Heart left ventricle (tissue), 16 donors: Measurements from ENCODE around the gene PRDM7. TPM values are rescaled to one million over a fixed set of nuclear protein-coding genes. Genes with fewer than 3 reads are reported as not detected.
A peak's percentile ranks its signal among the peaks of the same experiment; 100 is the strongest.

Source experiments
- ATAC-seq, 4 donors: fragments of 200-7000 bp; cut with Tn5 transposase; one replicate each; pipeline ENCODE4 v1.9.1; 2020 to 2022; ENCODE audit warnings: moderate library complexity in 4 of 4, mild to moderate bottlenecking in 3 of 4, moderate number of reproducible peaks in 1 of 4
- DNase-seq, 5 donors: peaks; one replicate each; pipeline ENCODE4 v3.0.0-alpha.2; 2020
- H3K27ac ChIP-seq, 12 donors: fragments of 200-600 bp; sonication (generic) in 4 of 12; one replicate each; pipeline versions ENCODE4 v1.5.0 to v1.8.0; 2016 to 2022; ENCODE audit warnings: mild to moderate bottlenecking in 2 of 12
- H3K27me3 ChIP-seq, 9 donors: fragments of 200-600 bp; sonication (generic) in 2 of 9; one replicate each; pipeline versions ENCODE4 v1.5.1 to v1.8.0; 2016 to 2022; ENCODE audit warnings: mild to moderate bottlenecking in 3 of 9
- H3K36me3 ChIP-seq, 9 donors: fragments of 200-600 bp; sonication (generic) in 2 of 9; one replicate each; pipeline versions ENCODE4 v1.5.0 to v1.8.0; 2018 to 2022; ENCODE audit warnings: mild to moderate bottlenecking in 2 of 9
- H3K4me1 ChIP-seq, 12 donors: fragments of 200-600 bp; sonication (generic) in 4 of 12; one replicate each; pipeline versions ENCODE4 v1.5.0 to v1.8.0; 2016 to 2022; ENCODE audit warnings: mild to moderate bottlenecking in 3 of 12
- H3K4me3 ChIP-seq, 12 donors: fragments of 200-600 bp; sonication (generic) in 4 of 12; one replicate each; pipeline versions ENCODE4 v1.5.0 to v1.8.0; 2017 to 2022; ENCODE audit warnings: mild to moderate bottlenecking in 9 of 12, moderate library complexity in 4 of 12
- H3K9me3 ChIP-seq, 12 donors: fragments of 200-600 bp; sonication (generic) in 4 of 12; one replicate each; pipeline versions ENCODE4 v1.5.0 to v1.8.0; 2016 to 2022; ENCODE audit warnings: mild to moderate bottlenecking in 1 of 12
- CTCF ChIP-seq, 12 donors: fragments of 200-600 bp; sonication (generic) in 4 of 12; IDR thresholded peaks; one replicate each; pipeline versions ENCODE4 v1.5.0 to v1.8.0; 2018 to 2022; ENCODE audit warnings: antibody characterized with exemption in 12 of 12, mild to moderate bottlenecking in 5 of 12
- POLR2A ChIP-seq, 2 donors: fragments of 450-650 bp; IDR thresholded peaks; one replicate each; pipeline ENCODE4 v1.6.1; 2017; ENCODE audit warnings: antibody characterized with exemption in 2 of 2, mild to moderate bottlenecking in 2 of 2, moderate library complexity in 2 of 2
- WGBS, 4 donors: extraction: QIAGEN DNeasy Blood & Tissue Kit in 2 of 4; methylation state at CpG; one replicate each; pipeline versions ENCODE4 v1.1.5 to v1.1.7; 2013 to 2018; 5-methylcytosine and 5-hydroxymethylcytosine counted together
- intact Hi-C, 10 donors: fragments of 100-400 bp; cut with DNase I; formaldehyde crosslinking; loops; one replicate each; pipeline versions ENCODE4 v1.11.1 to v1.14.2; 2022
- polyA plus RNA-seq, 2 donors: library from polyadenylated mRNA; stranded (reverse); fragments of 200-250 nt; gene quantifications; one replicate each; pipeline ENCODE4 v1.2.3, GENCODE V29; 2013
- total RNA-seq, 9 donors: library from RNA; depleted of rRNA in 2 of 9; stranded (reverse); fragments of >200 nt in 2 of 9; fragmentation: NEBNext Ultra II Directional in 3 of 9; extraction: Animal tissue kit (Norgen Biotek cat#: 25700) in 3 of 9; gene quantifications; one replicate each; pipeline versions ENCODE4 v1.1.0 to v1.2.4, GENCODE V29; 2016 to 2023
- donor health status: ischemic (EF 13 %, LVEDD 7.1; RV severe dilation, severe dysfunction).
- donor health status: healthy with polysubstance abuse.
- donor health status: DM: no; HTN: yes; CAD: no.
- donor health status: DM: no; HTN: no; CAD: no.
- donor health status: ischemic (EF 25% LVEDD 6.9; RV normal size, moderate dysfunction).
- donor health status: ischemic (EF 25% LVEDD 5.7; RV mildly dilated, moderate dysfunction).
- donor health status: healthy.
- donor health status: DM: yes; HTN: yes; CAD: no.
- donor health status: ischemic (EF 35%, LVEDD 5.7; RV mildly dilated, moderate dysfunction).
- donor health status: nonischemic (EF 11% LVEDD 7.7; RV severe dilation, severe dysfunction).
- donor health status: DM: yes; HTN: yes; CAD: no.
- donor health status: PGD.
- donor health status: ischemic (EF 29% LVEDD 5.4; RV normal size, mild dysfunction).
- donor health status: nonischemic (EF 23%, LVEDD 6.1; RV moderate dilation, normal function).

PRDM7 gene
- total and polyA plus RNA-seq, 11 donors: not detected

DNA sequence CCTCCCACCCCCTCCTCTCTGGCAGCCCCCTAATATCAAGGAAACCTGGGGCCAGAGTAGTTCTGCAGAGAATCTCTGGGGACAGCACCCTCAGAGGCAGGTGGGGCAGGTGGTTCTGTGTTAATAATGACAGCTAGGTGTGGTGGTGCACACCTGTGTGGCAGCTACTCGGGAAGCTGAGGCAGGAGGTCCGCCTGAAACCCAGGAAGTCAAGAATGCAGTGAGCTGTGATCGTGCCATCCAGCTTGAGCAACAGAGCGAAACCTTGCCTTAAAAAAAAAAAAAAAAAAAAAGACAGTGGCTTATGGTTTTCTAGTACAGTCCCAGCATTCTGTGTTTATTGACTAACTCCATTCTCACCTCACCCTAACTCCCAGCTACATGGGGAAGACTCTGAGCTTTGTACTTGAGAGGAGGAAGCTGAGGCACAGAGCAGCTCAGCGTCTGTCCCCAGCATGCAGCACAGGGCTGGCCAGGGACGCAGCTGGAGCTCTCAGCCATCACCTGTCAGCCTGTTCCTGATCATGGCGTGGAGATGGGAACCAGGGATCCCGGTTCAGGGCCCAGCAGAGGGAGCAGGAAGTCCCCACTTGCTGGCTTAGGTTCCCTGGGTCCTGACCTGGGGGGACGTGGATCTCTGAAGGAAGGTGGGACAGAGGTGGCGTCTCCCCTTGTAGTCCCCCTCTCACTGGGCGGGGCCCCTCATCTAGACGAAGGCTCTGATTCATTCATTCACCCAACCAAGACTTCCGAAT, 64.0 kb downstream of the PRDM7 start:
- 62 to 74% (median 71%) methylated on average over 10 to 13 of the region's 13 CpGs for WGBS, 4 donors
- H3K9me3 ChIP-seq: no peaks in the 10 kb centered on the region
- peaks cover 0 to 8% (median 0%) of the 10 kb centered on the region in 12 donors for H3K4me1 ChIP-seq
- ATAC-seq: no peak
- H3K4me3 ChIP-seq: no peak overlapping the region
- intact Hi-C loops: no loop called here
- no peak overlapping the region for H3K27ac ChIP-seq
- no peak for DNase-seq
- H3K27me3 ChIP-seq: peaks cover 0 to 2% (median 0%) of the 10 kb centered on the region in 9 donors
- TF ChIP-seq POLR2A (IDR thresholded peaks at IDR 0.05) (no peak), CTCF (IDR thresholded peaks at IDR 0.05) (no peak)
- H3K36me3 ChIP-seq: no peaks in the 10 kb centered on the region

GRCh38 chr16:90011908-90012501, 65.1 kb downstream of the PRDM7 start:
- H3K27me3 ChIP-seq: no peaks in the 10 kb centered on the region
- TF ChIP-seq CTCF (IDR thresholded peaks at IDR 0.05) (no peak), POLR2A (IDR thresholded peaks at IDR 0.05) (no peak)
- intact Hi-C loops: no loop called here
- no peak overlapping the region for H3K4me3 ChIP-seq
- no peak overlapping the region for H3K27ac ChIP-seq
- ATAC-seq: no peak
- no peaks in the 10 kb centered on the region for H3K9me3 ChIP-seq
- no peaks in the 10 kb centered on the region for H3K36me3 ChIP-seq
- H3K4me1 ChIP-seq: peaks cover 0 to 8% (median 0%) of the 10 kb centered on the region in 12 donors
- DNase-seq: no peak
- 78 to 87% (median 86%) methylated on average over 11 to 12 of the region's 12 CpGs for WGBS, 4 donors

DNA sequence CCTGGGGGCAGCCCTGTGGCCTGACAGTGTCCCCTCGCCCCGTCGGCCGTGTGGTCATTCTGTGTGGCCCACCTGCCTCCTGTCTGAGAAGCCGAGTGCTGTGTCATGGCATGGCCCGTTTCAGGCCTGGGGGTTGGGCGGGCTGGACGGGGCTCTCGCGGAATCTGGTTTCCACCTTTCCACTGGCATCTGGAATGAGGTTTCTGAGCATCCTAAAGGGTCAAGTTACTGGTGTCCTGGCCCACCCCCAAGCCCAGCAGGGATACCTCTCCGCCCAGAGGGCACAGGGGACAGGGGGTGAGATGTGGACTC, 65.7 kb downstream of the PRDM7 start:
- Histone ChIP-seq H3K4me1 (peaks cover 0 to 8% (median 0%) of the 10 kb centered on the region in 12 donors), H3K4me3 (no peak overlapping the region), H3K27ac (no peak overlapping the region), H3K9me3 (no peaks in the 10 kb centered on the region), H3K36me3 (no peaks in the 10 kb centered on the region), H3K27me3 (no peaks in the 10 kb centered on the region)
- ATAC-seq (no peak), DNase-seq (no peak)
- TF ChIP-seq CTCF (IDR thresholded peaks at IDR 0.05) (no peak), POLR2A (IDR thresholded peaks at IDR 0.05) (no peak)
- intact Hi-C loops: no loop called here
- WGBS, 4 donors: 74 to 86% (median 80%) methylated on average over 7 to 11 of the region's 11 CpGs

GRCh38 chr16:90010676-90011507, 66.2 kb downstream of the PRDM7 start:
- intact Hi-C loops: no loop called here
- ATAC-seq (no peak), DNase-seq (peak in 1 of 5 donors; percentile 49)
- Histone ChIP-seq H3K4me1 (peaks cover 0 to 8% (median 0%) of the 10 kb centered on the region in 12 donors), H3K4me3 (no peak overlapping the region), H3K27me3 (no peaks in the 10 kb centered on the region), H3K27ac (no peak overlapping the region), H3K9me3 (no peaks in the 10 kb centered on the region), H3K36me3 (no peaks in the 10 kb centered on the region)
- 83 to 89% (median 85%) methylated on average over 14 to 22 of the region's 22 CpGs for WGBS, 4 donors
- TF ChIP-seq CTCF (IDR thresholded peaks at IDR 0.05): no peak
- TF ChIP-seq POLR2A (IDR thresholded peaks at IDR 0.05): no peak
